DOHH2 (cell line): Measurements from ENCODE around the gene HCRTR1.

Experiments used
- EZH2phosphoT487 ChIP-seq: fragments of 200-600 bp; sonication (generic); IDR thresholded peaks from 2 replicates; pipeline ENCODE4 v1.6.1; 2017; ENCODE audit warnings: borderline replicate concordance, mild to moderate bottlenecking, antibody characterized with exemption, low read length, moderate library complexity, mixed read lengths
- TF ChIP-seq, protein P1 (sequence below): fragments of 200-600 bp; sonication (generic); IDR thresholded peaks from one replicate; pipeline ENCODE4 v1.5.1; 2014; ENCODE audit warnings: antibody characterized with exemption, mild to moderate bottlenecking, low read depth, low read length; ENCODE audit not compliant: poor library complexity, severe bottlenecking

GRCh38 chr1:31639543-31639942, 22.1 kb downstream of the HCRTR1 start:
- TF ChIP-seq, protein P1, sequence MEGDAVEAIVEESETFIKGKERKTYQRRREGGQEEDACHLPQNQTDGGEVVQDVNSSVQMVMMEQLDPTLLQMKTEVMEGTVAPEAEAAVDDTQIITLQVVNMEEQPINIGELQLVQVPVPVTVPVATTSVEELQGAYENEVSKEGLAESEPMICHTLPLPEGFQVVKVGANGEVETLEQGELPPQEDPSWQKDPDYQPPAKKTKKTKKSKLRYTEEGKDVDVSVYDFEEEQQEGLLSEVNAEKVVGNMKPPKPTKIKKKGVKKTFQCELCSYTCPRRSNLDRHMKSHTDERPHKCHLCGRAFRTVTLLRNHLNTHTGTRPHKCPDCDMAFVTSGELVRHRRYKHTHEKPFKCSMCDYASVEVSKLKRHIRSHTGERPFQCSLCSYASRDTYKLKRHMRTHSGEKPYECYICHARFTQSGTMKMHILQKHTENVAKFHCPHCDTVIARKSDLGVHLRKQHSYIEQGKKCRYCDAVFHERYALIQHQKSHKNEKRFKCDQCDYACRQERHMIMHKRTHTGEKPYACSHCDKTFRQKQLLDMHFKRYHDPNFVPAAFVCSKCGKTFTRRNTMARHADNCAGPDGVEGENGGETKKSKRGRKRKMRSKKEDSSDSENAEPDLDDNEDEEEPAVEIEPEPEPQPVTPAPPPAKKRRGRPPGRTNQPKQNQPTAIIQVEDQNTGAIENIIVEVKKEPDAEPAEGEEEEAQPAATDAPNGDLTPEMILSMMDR, result no peak
- no peak for TF ChIP-seq EZH2phosphoT487
